Adipose tissue (tissue), 3 donors: ENCODE results near the gene SRSF8. TPM values are rescaled to one million over a fixed set of nuclear protein-coding genes. Genes with fewer than 3 reads are reported as not detected.
"Not testable (repeated sequence)": the region's sequence is repeated elsewhere in the genome, so short reads cannot be mapped to it uniquely, and the experiment has no call there.

Source experiments
- H3K27ac ChIP-seq: one replicate; pipeline ENCODE4 v1.5.1; 2013; ENCODE audit warnings: low read depth, low read length
- WGBS, 3 donors: extraction: QIAGEN DNeasy Blood & Tissue Kit; methylation state at CpG; one replicate each; pipeline ENCODE4 v1.1.7; 2013; 5-methylcytosine and 5-hydroxymethylcytosine counted together
- polyA plus RNA-seq, 3 donors: library from polyadenylated mRNA; stranded (reverse); fragments of 200-250 nt; gene quantifications; one replicate each; pipeline ENCODE4 v1.2.3, GENCODE V29; 2013
- donor health status: healthy with polysubstance abuse.
- donor health status: Bipolar disorder and iron deficiency.
- donor health status: healthy.

SRSF8 gene
- 10 to 100 TPM; 23.6 to 53.1 (median 25.6) TPM for polyA plus RNA-seq

GRCh38 chr11:95066716-95067038 lies at the start of gene SRSF8:
SRSF8 (plus strand) TSS chr11:95066919; CDS start chr11:95067227, 308 bp downstream.
- peak within 1 kb of the TSS; percentile 60 for H3K27ac ChIP-seq
- WGBS, 3 donors = 0 to 1% (median 1%) methylated on average over 4 of the region's 4 CpGs

- 78 to 84% (median 83%) methylated on average over 5 of the region's 5 CpGs for whole genome bisulfite sequencing, 3 donors
- H3K27ac ChIP-seq = not testable (repeated sequence)
Measured at GRCh38 chr11:95021468-95021867, 45.3 kb upstream of the SRSF8 start.

- no peak within 1 kb of the TSS for H3K27ac ChIP-seq
- 93 to 100% (median 97%) methylated on average over 1 of the region's 1 CpG for WGBS, 3 donors
Measured at GRCh38 chr11:95024958-95025357, 41.8 kb upstream of the SRSF8 start, which contains the start of gene KDM4E. KDM4E (plus strand) TSS chr11:95025258; CDS start chr11:95025558, 300 bp downstream.

DNA sequence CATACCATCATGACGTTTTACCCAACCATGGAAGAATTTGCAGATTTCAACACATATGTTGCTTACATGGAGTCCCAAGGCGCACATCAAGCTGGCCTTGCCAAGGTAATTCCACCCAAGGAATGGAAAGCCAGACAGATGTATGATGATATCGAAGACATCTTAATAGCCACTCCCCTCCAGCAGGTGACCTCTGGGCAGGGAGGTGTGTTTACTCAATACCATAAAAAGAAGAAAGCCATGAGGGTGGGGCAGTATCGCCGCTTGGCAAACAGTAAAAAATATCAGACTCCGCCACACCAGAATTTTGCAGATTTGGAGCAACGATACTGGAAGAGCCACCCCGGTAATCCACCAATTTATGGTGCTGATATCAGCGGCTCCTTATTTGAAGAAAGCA lies 41.1 kb upstream of the SRSF8 start:
- 91 to 95% (median 93%) methylated on average over 6 to 7 of the region's 9 CpGs for WGBS, 3 donors
- not testable (repeated sequence) for H3K27ac ChIP-seq

- WGBS, 3 donors = 79 to 89% (median 88%) methylated on average over 3 of the region's 3 CpGs
- H3K27ac ChIP-seq = no peak overlapping the region
Measured at GRCh38 chr11:95028357-95028756, 38.4 kb upstream of the SRSF8 start.

DNA sequence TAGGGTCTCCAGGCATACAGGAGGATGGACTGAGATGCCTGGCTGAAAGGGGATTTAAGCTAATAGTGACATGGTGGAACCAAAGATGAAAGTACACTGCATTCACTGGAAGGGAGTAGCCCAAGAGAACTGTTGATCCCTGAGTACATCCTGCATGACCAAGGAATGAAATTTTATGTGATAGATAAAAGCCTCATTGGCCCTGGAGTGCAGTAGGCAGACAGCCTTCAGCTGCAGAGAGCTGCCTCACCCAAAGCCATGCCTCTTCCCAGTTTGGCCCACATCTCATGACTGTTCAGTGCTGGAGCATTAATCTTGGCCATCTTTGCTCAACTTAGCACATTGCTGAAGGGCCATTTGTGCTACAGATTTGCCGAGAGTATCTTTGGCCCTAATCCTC lies 33.7 kb upstream of the SRSF8 start:
- no peak overlapping the region for H3K27ac ChIP-seq
- WGBS, 3 donors = 77 to 95% (median 86%) methylated on average over 1 of the region's 1 CpG

DNA sequence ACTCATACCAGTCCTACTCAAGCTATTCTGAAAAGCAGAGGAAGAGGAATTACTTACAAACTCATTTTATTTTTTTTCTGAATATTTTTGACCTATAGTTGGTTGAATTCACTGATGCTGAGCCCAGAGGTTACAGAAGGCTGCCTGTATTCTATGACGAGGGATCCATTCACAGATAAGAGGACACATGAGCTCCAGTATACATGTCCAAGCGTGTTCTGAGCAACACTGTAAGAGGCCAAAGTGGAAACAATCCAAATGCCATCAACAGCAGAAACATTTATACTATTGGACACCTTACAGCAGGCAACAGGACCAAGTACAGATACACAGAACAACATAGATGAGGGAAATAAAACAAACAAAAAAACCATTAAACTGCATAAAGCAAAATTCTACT lies 31.4 kb upstream of the SRSF8 start:
- no peak overlapping the region for H3K27ac ChIP-seq
- 84 to 88% (median 86%) methylated on average over 2 of the region's 2 CpGs for WGBS, 3 donors

DNA sequence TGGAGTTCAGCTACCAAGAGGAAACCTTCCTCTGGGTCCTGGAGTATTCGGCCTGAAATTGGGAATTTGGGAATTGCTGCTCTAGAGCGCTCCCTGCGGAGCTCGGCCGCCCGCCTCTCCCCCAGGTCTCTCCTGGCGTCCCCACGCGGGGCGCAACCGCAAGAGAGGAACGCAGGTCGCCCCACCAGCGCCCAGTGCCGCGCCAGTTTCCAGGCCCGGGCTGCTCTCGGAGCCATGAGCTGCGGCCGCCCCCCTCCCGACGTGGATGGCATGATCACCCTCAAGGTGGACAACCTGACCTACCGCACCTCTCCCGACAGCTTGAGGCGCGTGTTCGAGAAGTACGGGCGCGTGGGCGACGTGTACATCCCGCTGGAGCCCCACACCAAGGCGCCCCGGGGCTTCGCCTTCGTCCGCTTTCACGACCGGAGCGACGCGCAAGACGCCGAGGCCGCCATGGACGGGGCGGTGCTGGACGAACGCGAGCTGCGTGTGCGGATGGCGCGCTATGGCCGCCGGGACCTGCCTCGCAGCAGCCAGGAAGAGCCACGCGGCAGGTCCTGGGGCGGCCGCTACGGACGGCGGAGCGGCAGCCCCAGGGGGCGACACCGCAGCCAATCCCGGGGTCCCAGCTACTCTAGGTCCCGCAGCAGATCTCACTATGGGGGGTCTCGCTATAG lies 29.2 kb upstream of the SRSF8 start:
- H3K27ac ChIP-seq = not testable (repeated sequence)

GRCh38 chr11:95042239-95042638 lies 24.5 kb upstream of the SRSF8 start:
- 100% methylated on average over 1 of the region's 1 CpG for WGBS, 3 donors
- no peak overlapping the region for H3K27ac ChIP-seq

More for the DNA sequence above, 29.2 kb upstream of the SRSF8 start:
- WGBS, 3 donors = 17 to 31% (median 22%) methylated on average over 42 to 71 of the region's 71 CpGs

DNA sequence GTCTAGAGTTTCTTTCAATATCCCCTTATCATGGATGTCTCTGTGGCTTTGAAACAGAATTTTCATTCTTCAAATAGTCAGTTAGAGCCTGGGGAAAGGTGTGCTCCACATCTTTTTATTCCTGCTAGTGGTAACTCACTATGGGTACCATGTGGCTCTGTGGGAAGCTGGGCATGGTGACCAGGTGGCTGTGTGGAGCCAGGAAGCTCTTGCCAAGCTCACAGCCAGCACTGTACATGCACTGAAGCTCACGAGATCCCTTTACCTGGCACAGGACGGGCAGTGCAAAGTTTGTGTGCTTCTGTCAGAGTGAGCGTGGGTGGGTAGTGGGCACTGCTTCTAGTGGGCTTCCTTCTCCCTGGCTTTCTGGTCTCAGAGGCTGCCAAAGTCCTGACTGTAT lies 23.8 kb upstream of the SRSF8 start:
- no peak overlapping the region for H3K27ac ChIP-seq
- WGBS, 3 donors = 31 to 88% (median 82%) methylated on average over 3 of the region's 3 CpGs

DNA sequence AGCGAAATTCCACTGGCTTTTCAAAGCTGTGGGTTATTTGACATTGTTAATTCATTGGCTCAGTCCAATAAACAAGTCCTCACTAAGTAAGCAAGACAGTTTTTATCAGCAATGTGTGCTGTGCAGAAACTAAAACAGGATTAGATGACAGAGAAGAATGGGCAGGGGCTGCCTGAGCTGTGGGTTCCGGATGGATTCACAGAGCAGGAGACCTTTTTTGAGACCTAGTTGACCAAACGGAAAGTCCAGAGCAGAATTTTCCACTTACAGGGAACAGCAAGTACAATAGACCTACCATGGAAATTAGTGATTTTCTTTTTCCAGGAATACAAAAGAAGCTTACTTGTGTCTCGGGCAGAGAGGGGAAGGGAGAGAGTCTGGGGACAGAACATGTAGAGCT lies 22.7 kb upstream of the SRSF8 start:
- 64 to 66% (median 65%) methylated on average over 4 of the region's 4 CpGs for WGBS, 3 donors
- H3K27ac ChIP-seq = no peak overlapping the region

DNA sequence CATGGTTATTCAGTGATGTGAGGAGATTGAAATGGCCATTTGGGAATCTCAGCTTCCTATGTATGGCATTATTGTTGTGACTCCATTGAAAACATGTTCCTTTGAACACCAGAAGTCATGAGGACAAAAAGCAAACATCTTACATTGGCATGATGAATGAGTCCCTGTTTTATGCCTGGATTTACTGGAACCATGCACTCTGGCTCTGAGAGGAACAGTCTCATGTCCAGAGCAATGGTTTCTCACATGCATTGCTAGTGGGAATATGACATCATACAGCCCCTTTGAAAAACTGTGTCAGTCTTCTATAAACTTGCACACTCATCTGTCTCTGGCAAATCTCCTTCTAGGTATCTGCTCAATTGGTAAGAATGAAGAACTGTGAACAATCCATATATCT lies 20.9 kb upstream of the SRSF8 start:
- H3K27ac ChIP-seq = no peak overlapping the region

DNA sequence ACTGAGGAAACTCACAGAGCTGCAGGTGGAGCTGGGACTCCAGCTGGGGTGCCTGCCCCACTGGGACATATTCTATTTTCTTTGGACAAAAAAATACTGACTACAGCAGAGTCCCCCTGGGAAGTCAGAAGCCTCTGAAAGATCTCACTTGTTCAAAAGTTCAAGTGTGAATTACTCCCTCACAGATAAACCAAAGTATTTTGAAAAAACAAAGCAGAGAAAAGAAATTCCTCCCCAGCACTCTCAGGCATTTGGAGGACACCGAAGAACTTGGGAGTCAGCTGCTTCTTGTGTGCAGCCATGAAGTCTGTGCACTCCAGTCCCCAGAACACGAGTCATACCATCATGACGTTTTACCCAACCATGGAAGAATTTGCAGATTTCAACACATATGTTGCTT lies 17.6 kb upstream of the SRSF8 start, which contains the start of gene KDM4F:
TSS of gene KDM4F (plus strand) at position 301 of the 400 bp plus-strand sequence.
- WGBS, 3 donors = 73 to 80% (median 78%) methylated on average over 3 of the region's 3 CpGs
- not testable (repeated sequence) for H3K27ac ChIP-seq

- H3K27ac ChIP-seq = no peak overlapping the region
- WGBS, 3 donors = 84 to 91% (median 86%) methylated on average over 22 of the region's 22 CpGs
Measured at GRCh38 chr11:95050595-95051202, 16.0 kb upstream of the SRSF8 start.

DNA sequence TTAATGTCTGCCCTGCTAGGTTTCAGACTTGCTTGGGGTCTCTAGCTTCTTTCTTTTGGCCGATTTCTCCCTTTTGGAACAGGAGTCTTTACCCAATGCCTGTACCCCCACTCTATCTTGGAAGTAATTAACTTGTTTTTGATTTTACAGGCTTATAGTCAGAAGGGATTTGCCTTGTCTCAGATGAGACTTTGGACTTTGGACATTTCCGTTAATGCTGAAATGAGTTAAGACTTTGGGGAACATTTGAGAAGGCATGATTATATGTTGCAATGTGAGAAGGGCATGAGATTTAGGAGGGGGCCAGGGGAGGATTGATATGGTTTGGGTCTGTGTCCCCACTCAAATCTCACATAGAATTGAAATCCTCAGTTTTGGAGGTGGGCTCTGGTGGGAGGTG lies 12.4 kb upstream of the SRSF8 start:
- no peak overlapping the region for H3K27ac ChIP-seq
- WGBS, 3 donors = 53 to 88% (median 84%) methylated on average over 2 of the region's 2 CpGs

DNA sequence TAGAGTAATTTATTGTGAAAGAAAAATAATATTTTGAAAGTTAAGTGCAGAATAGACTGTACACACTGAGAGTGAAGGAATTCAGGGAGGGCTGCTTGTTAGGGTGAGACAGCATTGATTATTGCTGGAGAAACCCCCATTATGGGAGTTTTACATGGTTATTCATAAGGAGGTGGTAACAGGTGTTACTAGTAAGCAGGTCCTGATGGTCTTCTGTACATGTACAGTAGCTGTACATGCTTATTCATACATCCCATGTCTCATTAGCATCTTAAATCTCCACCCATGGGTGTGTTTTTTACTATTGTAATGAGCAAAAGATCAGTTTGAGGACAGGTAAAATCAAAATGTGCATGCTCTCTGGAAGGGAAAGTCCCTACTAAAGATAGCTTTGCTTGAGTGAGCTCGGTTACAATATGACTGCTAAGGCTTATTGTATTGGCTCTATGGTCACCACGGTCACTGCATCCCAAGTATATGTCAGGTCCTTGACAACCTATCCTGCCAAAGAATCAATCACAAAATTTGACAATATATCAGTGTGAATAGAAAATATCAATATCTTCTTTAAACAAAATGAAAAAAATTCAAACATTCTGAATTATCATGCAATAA lies 11.3 kb upstream of the SRSF8 start:
- 43 to 48% (median 46%) methylated on average over 2 of the region's 2 CpGs for WGBS, 3 donors
- no peak overlapping the region for H3K27ac ChIP-seq

DNA sequence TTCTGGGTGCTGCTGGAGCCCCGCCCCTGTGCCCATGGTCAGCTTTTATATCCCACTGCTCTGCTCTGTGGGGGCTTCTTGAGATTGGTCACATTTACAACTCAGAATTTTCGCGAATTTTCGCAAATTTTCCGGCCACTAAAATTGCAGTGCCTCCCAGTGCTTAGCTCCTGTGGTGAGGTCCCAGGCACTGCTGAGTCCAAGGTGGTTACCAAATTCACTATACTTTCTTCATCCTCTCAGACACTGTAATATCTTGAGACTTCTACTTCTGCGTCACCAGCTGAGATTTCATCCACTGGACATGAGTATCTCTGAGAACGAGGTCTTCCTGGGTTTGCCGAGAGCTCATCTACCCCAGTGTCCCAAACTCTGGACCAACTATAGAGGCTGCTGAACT lies 8.8 kb upstream of the SRSF8 start:
- 95 to 96% (median 95%) methylated on average over 8 of the region's 8 CpGs for WGBS, 3 donors
- H3K27ac ChIP-seq = no peak overlapping the region

DNA sequence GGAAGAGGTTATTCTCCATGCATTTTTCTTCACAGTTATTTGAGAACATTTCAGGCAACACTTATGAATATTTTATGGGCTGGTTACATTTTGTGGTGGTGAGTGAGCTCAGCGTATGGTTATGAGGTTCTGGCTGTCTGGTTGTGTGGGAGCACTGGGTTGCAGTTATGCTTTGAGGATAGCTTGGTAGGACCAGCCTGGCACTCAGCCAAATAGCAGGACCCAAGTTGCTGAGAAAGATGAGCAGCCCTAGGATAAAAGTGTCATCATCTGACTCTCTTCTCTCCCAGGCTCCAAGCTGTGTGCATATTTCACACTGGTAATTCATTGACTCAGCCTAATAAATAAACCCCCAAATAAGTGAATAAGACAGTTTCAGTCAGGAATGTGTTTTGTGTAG lies 8.1 kb upstream of the SRSF8 start:
- WGBS, 3 donors = 78 to 90% (median 86%) methylated on average over 1 of the region's 1 CpG
- no peak overlapping the region for H3K27ac ChIP-seq

GRCh38 chr11:95059046-95059445 lies 7.7 kb upstream of the SRSF8 start:
- 86 to 88% (median 86%) methylated on average over 6 of the region's 6 CpGs for WGBS, 3 donors
- H3K27ac ChIP-seq = no peak overlapping the region

GRCh38 chr11:95065336-95065735 lies 1.4 kb upstream of the SRSF8 start:
- 94 to 100% (median 99%) methylated on average over 1 of the region's 1 CpG for WGBS, 3 donors
- H3K27ac ChIP-seq = no peak overlapping the region
